SH-SY5Y (cell line): ENCODE measurements around the gene DOCK3.

Source experiments
- GATA2 ChIP-seq: IDR thresholded peaks from 2 replicates; pipeline ENCODE4 v1.6.1; 2011; ENCODE audit warnings: mild to moderate bottlenecking, low read depth, low read length
- GATA3 ChIP-seq: IDR thresholded peaks from 2 replicates; pipeline ENCODE4 v1.6.1; 2011; ENCODE audit warnings: low read depth, mild to moderate bottlenecking, low read length, moderate library complexity

DNA sequence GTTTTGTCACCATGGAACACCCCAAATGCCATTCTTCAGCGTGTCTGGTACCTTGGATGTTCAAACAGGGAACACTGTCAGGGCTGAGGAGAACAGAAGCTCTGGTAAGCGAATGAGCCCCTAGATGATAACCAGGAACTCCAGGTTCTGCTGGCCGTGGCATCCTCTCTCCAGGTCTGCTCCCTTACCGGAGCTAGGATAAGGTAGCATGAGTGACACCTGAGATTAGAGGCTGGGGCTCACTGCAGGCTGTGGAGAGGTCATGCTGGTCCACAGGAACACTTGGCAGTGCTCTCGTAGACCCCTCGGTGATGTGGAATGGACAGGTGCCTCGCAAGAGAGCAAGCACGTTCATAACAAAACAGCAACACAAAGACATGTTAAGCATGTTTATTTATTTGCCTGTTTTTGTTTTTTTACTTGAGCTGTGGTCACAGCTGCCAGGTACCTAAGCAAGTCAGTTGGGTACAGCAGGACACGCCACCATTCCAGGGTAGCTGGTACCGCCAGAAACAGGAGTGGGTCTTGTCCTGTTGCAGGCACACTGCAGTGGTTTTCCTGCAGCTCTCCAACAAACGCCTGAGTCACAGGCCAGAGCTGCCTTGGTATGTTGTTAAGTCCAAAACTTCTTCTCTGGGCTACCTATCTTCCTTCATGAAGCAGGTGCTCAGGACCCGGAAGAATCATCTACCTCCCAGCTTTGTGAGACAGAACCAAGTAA lies 720.9 kb downstream of the DOCK3 start:
- TF ChIP-seq GATA2 (no peak), GATA3 (no peak)
